Smooth muscle cell (in vitro differentiated cells): ENCODE data around the gene DMTF1. TPM values are rescaled to one million over a fixed set of nuclear protein-coding genes. Genes with fewer than 3 reads are reported as not detected.

Experiments
- DNase-seq: peaks from one replicate; lab custom pipeline; 2025; ENCODE audit not compliant: unreplicated experiment; lab: John Stamatoyannopoulos, UW
- H2AFZ ChIP-seq: fragments of 200-600 bp; sonication (generic); 2 replicates; pipeline ENCODE4 v1.6.0; 2016; ENCODE audit warnings: antibody characterized with exemption, low read depth, mild to moderate bottlenecking
- H3F3A ChIP-seq: fragments of 200-600 bp; sonication (generic); 2 replicates; pipeline ENCODE4 v1.6.0; 2017; ENCODE audit warnings: antibody characterized with exemption, low read depth
- H3K27ac ChIP-seq: fragments of 200-600 bp; sonication (generic); 2 replicates; pipeline ENCODE4 v1.5.1; 2016; ENCODE audit warnings: low read depth, mild to moderate bottlenecking
- H3K27me3 ChIP-seq: fragments of 200-600 bp; sonication (generic); 2 replicates; pipeline ENCODE4 v1.6.1; 2016; ENCODE audit warnings: low read depth, mild to moderate bottlenecking
- H3K36me3 ChIP-seq: fragments of 200-600 bp; sonication (generic); 2 replicates; pipeline ENCODE4 v1.5.1; 2016; ENCODE audit warnings: low read depth
- H3K4me1 ChIP-seq: fragments of 200-600 bp; sonication (generic); 2 replicates; pipeline ENCODE4 v1.5.1; 2016; ENCODE audit warnings: low read depth
- H3K4me2 ChIP-seq: fragments of 200-600 bp; sonication (generic); 2 replicates; pipeline ENCODE4 v1.6.0; 2016; ENCODE audit warnings: mild to moderate bottlenecking
- H3K4me3 ChIP-seq: fragments of 200-600 bp; sonication (generic); 2 replicates; pipeline ENCODE4 v1.5.1; 2016; ENCODE audit warnings: mild to moderate bottlenecking
- H3K79me2 ChIP-seq: fragments of 200-600 bp; sonication (generic); 2 replicates; pipeline ENCODE4 v1.6.0; 2016; ENCODE audit warnings: low read depth, mild to moderate bottlenecking
- H3K9ac ChIP-seq: fragments of 200-600 bp; sonication (generic); 2 replicates; pipeline ENCODE4 v1.6.0; 2016; ENCODE audit warnings: low read depth
- H3K9me3 ChIP-seq: fragments of 200-600 bp; sonication (generic); replicated peaks from 2 replicates; pipeline ENCODE4 v1.5.1; 2016; ENCODE audit warnings: low read depth
- H4K20me1 ChIP-seq: fragments of 200-600 bp; sonication (generic); 2 replicates; pipeline ENCODE4 v1.6.0; 2016; ENCODE audit warnings: low read depth
- WGBS: methylation state at CpG from one replicate; pipeline ENCODE4 v1.1.7; 2016; ENCODE audit warnings: low lambda C conversion rate; 5-methylcytosine and 5-hydroxymethylcytosine counted together
- polyA plus RNA-seq: library from polyadenylated mRNA; unstranded; fragments of >200 nt; fragmentation: Nextera tagmentation; extraction: Ambion mirVana; gene quantifications from 2 replicates; pipeline ENCODE4 v1.2.1, GENCODE V29; 2016
- total RNA-seq: library from RNA; depleted of rRNA; stranded (reverse); fragments of >200 nt; gene quantifications from 2 replicates; pipeline ENCODE4 v1.2.3, GENCODE V29; 2014
- TF ChIP-seq, protein P1 (sequence below): fragments of 200-600 bp; sonication (generic); IDR thresholded peaks from 2 replicates; pipeline ENCODE4 v1.5.1; 2017; ENCODE audit warnings: borderline replicate concordance, mild to moderate bottlenecking, antibody characterized with exemption; ENCODE audit not compliant: insufficient read depth, poor library complexity, severe bottlenecking

The DMTF1 gene
- total and polyA plus RNA-seq, 2 experiments from 2014 or later = 31.7 to 109 TPM

DNA sequence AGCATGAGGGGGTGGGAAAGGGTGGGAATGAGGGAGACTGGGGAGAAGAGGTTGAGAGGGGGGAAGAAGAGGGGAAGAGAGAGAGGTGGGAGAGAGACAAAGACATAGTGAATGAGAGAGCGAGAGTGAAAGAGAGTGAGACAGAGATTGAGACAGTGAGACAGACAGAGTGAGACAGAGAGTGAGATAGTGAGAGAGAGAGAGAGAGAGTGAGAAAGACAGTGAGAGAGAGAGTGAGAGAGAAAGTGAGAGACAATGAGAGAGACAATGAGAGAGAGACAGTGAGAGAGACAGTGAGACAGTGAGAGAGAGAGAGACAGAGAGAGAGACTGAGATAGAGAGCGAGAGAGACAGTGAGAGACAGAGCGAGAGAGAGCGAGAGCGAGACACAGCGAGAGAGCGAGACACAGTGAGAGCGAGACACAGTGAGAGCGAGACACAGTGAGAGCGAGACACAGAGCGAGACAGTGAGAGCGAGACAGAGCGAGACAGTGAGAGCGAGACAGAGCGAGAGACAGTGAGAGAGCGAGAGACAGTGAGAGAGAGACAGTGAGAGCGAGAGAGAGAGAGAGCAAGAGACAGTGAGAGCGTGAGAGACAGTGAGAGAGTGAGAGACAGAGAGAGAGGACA, 57.2 kb downstream of the DMTF1 start:
- Histone ChIP-seq H3K4me3 (no peak overlapping the region), H3F3A (peaks cover 4% of the 10 kb centered on the region), H3K4me1 (peaks cover 6% of the 10 kb centered on the region), H2AFZ (no peak overlapping the region), H3K79me2 (peaks cover 62% of the 10 kb centered on the region), H3K9ac (no peak overlapping the region), H3K9me3 (peaks cover 6% of the 10 kb centered on the region), H3K36me3 (peaks cover 5% of the 10 kb centered on the region), H3K27me3 (no peaks in the 10 kb centered on the region), H4K20me1 (peaks cover 39% of the 10 kb centered on the region), H3K4me2 (no peak overlapping the region), H3K27ac (no peak overlapping the region)
- WGBS = 93% methylated on average over 10 of the region's 18 CpGs
- TF ChIP-seq, protein P1, sequence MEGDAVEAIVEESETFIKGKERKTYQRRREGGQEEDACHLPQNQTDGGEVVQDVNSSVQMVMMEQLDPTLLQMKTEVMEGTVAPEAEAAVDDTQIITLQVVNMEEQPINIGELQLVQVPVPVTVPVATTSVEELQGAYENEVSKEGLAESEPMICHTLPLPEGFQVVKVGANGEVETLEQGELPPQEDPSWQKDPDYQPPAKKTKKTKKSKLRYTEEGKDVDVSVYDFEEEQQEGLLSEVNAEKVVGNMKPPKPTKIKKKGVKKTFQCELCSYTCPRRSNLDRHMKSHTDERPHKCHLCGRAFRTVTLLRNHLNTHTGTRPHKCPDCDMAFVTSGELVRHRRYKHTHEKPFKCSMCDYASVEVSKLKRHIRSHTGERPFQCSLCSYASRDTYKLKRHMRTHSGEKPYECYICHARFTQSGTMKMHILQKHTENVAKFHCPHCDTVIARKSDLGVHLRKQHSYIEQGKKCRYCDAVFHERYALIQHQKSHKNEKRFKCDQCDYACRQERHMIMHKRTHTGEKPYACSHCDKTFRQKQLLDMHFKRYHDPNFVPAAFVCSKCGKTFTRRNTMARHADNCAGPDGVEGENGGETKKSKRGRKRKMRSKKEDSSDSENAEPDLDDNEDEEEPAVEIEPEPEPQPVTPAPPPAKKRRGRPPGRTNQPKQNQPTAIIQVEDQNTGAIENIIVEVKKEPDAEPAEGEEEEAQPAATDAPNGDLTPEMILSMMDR = no peak
- no peak for DNase-seq

- WGBS = 41% methylated on average over 3 of the region's 3 CpGs
- H3F3A ChIP-seq = peaks cover 4% of the 10 kb centered on the region
- H3K27me3 ChIP-seq = no peaks in the 10 kb centered on the region
- H3K27ac ChIP-seq = peak overlapping the region; percentile 59
- no peak for DNase-seq
- H3K79me2 ChIP-seq = peaks cover 61% of the 10 kb centered on the region
- peaks cover 6% of the 10 kb centered on the region for H3K4me1 ChIP-seq
- no peaks in the 10 kb centered on the region for H3K9me3 ChIP-seq
- no peak overlapping the region for H3K9ac ChIP-seq
- TF ChIP-seq, protein P1 = no peak
- no peak overlapping the region for H3K4me3 ChIP-seq
- peaks cover under 1% of the 10 kb centered on the region for H3K36me3 ChIP-seq
- H2AFZ ChIP-seq = no peak overlapping the region
- peak overlapping the region; percentile 27 for H3K4me2 ChIP-seq
- H4K20me1 ChIP-seq = peaks cover 39% of the 10 kb centered on the region
These were observed 58.3 kb downstream of the DMTF1 start for GRCh38 chr7:87210506-87210905.

- WGBS = 90% methylated on average over 1 of the region's 1 CpG
- Histone ChIP-seq H4K20me1 (peaks cover 45% of the 10 kb centered on the region), H3K36me3 (no peaks in the 10 kb centered on the region), H3K27ac (no peak overlapping the region), H3K27me3 (no peaks in the 10 kb centered on the region), H3K4me3 (no peak overlapping the region), H3F3A (no peaks in the 10 kb centered on the region), H3K9ac (no peak overlapping the region), H3K4me2 (no peak overlapping the region), H3K4me1 (peaks cover 6% of the 10 kb centered on the region), H3K9me3 (no peaks in the 10 kb centered on the region), H3K79me2 (peaks cover 57% of the 10 kb centered on the region), H2AFZ (no peak overlapping the region)
- DNase-seq = no peak
- TF ChIP-seq, protein P1 = no peak
These were observed 60.2 kb downstream of the DMTF1 start for GRCh38 chr7:87212498-87212897.

- H4K20me1 ChIP-seq = peaks cover 52% of the 10 kb centered on the region
These were observed 61.0 kb downstream of the DMTF1 start for GRCh38 chr7:87213252-87213651.

More at GRCh38 chr7:87213252-87213651, 61.0 kb downstream of the DMTF1 start:
- peaks cover 6% of the 10 kb centered on the region for H3K4me1 ChIP-seq
- peaks cover 56% of the 10 kb centered on the region for H3K79me2 ChIP-seq
- no peaks in the 10 kb centered on the region for H3K36me3 ChIP-seq
- 94% methylated on average over 1 of the region's 1 CpG for WGBS
- no peak overlapping the region for H2AFZ ChIP-seq
- H3K9ac ChIP-seq = no peak overlapping the region
- H3K4me3 ChIP-seq = no peak overlapping the region
- H3F3A ChIP-seq = no peaks in the 10 kb centered on the region
- H3K9me3 ChIP-seq = no peaks in the 10 kb centered on the region
- DNase-seq = no peak
- TF ChIP-seq, protein P1 = no peak
- H3K27me3 ChIP-seq = no peaks in the 10 kb centered on the region
- H3K4me2 ChIP-seq = no peak overlapping the region
- no peak overlapping the region for H3K27ac ChIP-seq
